Measurements from ENCODE around the gene STYX. TPM values are rescaled to one million over a fixed set of nuclear protein-coding genes. Genes with fewer than 3 reads are reported as not detected.

Gene STYX
- total and polyA plus RNA-seq, 2 of the 4 experiments (the other 2 are of a cell fraction): 5.8 to 7.5 TPM

DNA sequence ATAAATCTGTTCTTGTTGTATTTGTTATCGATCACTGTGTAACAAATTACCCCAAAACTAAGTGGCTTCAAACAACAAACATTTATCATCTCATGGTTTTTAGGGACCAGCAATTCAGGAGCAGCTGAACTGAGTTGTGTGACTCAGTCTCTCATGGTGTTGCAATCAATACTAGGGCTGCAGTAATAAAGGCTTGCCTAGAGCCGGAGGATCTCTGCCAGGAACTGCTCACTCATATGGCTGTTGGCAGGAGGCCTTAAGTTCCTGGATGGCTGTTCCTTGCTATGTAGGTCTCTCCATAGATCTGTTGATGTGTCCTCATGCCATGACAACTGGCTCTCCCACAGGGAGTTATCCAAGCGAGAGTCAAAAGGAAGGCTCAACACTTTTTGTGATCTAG, 26.7 kb upstream of the STYX start:
- H3K27ac ChIP-seq (ENCODE audit: insufficient read depth, low read length): no peak overlapping the region
- H2BK20ac ChIP-seq (ENCODE audit: low read depth, low read length): 0 out of 2 replicates have a peak overlapping the region, but pooled peaks have one; percentile 5
- TF ChIP-seq FOS (IDR thresholded peaks at IDR 0.05; ENCODE audit: low read depth, low read length) (peak; percentile 72), POLR2A (IDR thresholded peaks at IDR 0.05; ENCODE audit: low read depth, low read length) (no peak), MAZ (IDR thresholded peaks at IDR 0.05; ENCODE audit: borderline replicate concordance, low read depth, low read length) (0 out of 2 replicates have a peak, but pooled peaks have one; percentile 17), MXI1 (IDR thresholded peaks at IDR 0.05; ENCODE audit: borderline replicate concordance, low read depth, low read length) (no peak), CEBPB (IDR thresholded peaks at IDR 0.05; ENCODE audit: low read depth, low read length) (peak; percentile 99)
- peak; percentile 43 for ATAC-seq (ENCODE audit: low read depth)
- peak overlapping the region in 1 of 2 experiments; percentile 22; a peak in 1 of 4 replicates for H4K8ac ChIP-seq (ENCODE audit: low read depth in 2 of 2, low read length in 2 of 2)
- H3K14ac ChIP-seq (replicated peaks; ENCODE audit: low read depth, low read length): no peak overlapping the region
- H3K4ac ChIP-seq (ENCODE audit: low read depth, low read length): no peak overlapping the region
- H3K18ac ChIP-seq (ENCODE audit: low read depth, low read length): no peak overlapping the region
- peaks cover 2% of the 10 kb centered on the region; the same call in 1 of the 2 replicates for H3K9me1 ChIP-seq (ENCODE audit: insufficient read depth, low read length)
- H3K4me2 ChIP-seq (ENCODE audit: low read depth, low read length): peak overlapping the region; percentile 34; the same call in 1 of the 2 replicates
- H3K27me3 ChIP-seq (ENCODE audit: control insufficient read depth, insufficient read depth, low read length): no peaks in the 10 kb centered on the region
- dilution Hi-C loops (cut with HindIII; ENCODE audit: low sequenced_read_pairs, unreplicated experiment) (no loop called here), in situ Hi-C loops (cut with MboI; ENCODE audit: low sequenced_read_pairs) (loop anchor here (25.0 kb wide), 1 partner anchor 691 kb away; no protein-coding TSS in a partner anchor), intact Hi-C loops (cut with micrococcal nuclease) (no loop called here)
- H3K56ac ChIP-seq (ENCODE audit: extremely low read depth, insufficient read depth, low read length): no peak overlapping the region
- H2BK5ac ChIP-seq (ENCODE audit: low read depth, low read length, poor library complexity, severe bottlenecking): peak overlapping the region; percentile 59
- no TSS peak for BruUV-seq (replicated peaks)
- H2BK15ac ChIP-seq (ENCODE audit: low read depth, low read length): no peak overlapping the region; the same call in 2 of the 3 replicates
- ChIA-PET POLR2A (ENCODE audit: unreplicated experiment) (no interaction called here), CTCF (no interaction called here)
- H3K4me1 ChIP-seq (ENCODE audit: control insufficient read depth, insufficient read depth, low read length): peaks cover 2% of the 10 kb centered on the region
- WGBS, 2 experiments (ENCODE audit: extremely low coverage in 2 of 2, insufficient read length in 1 of 2): 0% methylated on average over 1 of the region's 3 CpGs; no CpG with 5 or more reads in 1 of the 2 experiments
- H3K36me3 ChIP-seq (ENCODE audit: control insufficient read depth, insufficient read depth, low read length): no peaks in the 10 kb centered on the region
- H2AK9ac ChIP-seq (replicated peaks; ENCODE audit: low read depth, low read length, poor library complexity): no peak overlapping the region
- H3K9me3 ChIP-seq (ENCODE audit: control insufficient read depth, insufficient read depth, low read length): no peaks in the 10 kb centered on the region
- H2BK120ac ChIP-seq (ENCODE audit: low read depth, low read length): no peak overlapping the region
- peak overlapping the region; percentile 65 for H2AFZ ChIP-seq (replicated peaks; ENCODE audit: low read length, poor library complexity)
- H2AK5ac ChIP-seq (ENCODE audit: low read depth, low read length): peak overlapping the region; percentile 68; the same call in 1 of the 2 replicates
- DNase-seq: peak; percentile 98
- no peak overlapping the region for H3K4me3 ChIP-seq (ENCODE audit: insufficient read depth, low read depth, low read length)
- peaks cover 11% of the 10 kb centered on the region; the same call in 1 of the 2 replicates for H4K20me1 ChIP-seq (ENCODE audit: insufficient read depth, low read length)
- no peak overlapping the region for H3K9ac ChIP-seq (ENCODE audit: low read depth, low read length)
- no peak overlapping the region for H3K23ac ChIP-seq (ENCODE audit: low read depth, low read length)
- H4K5ac ChIP-seq (ENCODE audit: low read depth, low read length): no peak overlapping the region
- H3K79me1 ChIP-seq (ENCODE audit: low read depth in 1 of 2, low read length in 2 of 2): peaks cover 0 to 10% of the 10 kb centered on the region in 2 experiments; a peak in 1 of 4 replicates
- no peak overlapping the region for H4K91ac ChIP-seq (ENCODE audit: insufficient read depth, low read depth, low read length)
